Keratinocyte (primary cell): ENCODE data around the gene FGF19. TPM values are rescaled to one million over a fixed set of nuclear protein-coding genes. Genes with fewer than 3 reads are reported as not detected.

Experiments used
- DNase-seq: peaks from one replicate; pipeline ENCODE4 v3.0.0-alpha.2; 2011; ENCODE audit warnings: low read depth, missing footprints, low spot score
- FAIRE-seq: peaks from 2 replicates; lab custom pipeline; 2011; peaks lifted over from hg19 to GRCh38; lab: Jason Lieb, UNC
- H2AFZ ChIP-seq: 2 replicates; pipeline ENCODE4 v1.6.0; 2012; ENCODE audit warnings: low read length, control low read depth, inconsistent platforms; ENCODE audit not compliant: control insufficient read depth
- H3K27ac ChIP-seq: 2 replicates; pipeline ENCODE4 v1.5.1; 2011; ENCODE audit warnings: low read length; ENCODE audit not compliant: control insufficient read depth, insufficient read depth
- H3K27me3 ChIP-seq: 3 replicates; pipeline ENCODE4 v1.6.0; 2011; ENCODE audit warnings: low read length; ENCODE audit not compliant: control insufficient read depth, insufficient read depth; ENCODE audit errors: extremely low read depth
- H3K36me3 ChIP-seq, 2 experiments: 2 replicates in 1 of 2; 3 replicates in 1 of 2; pipeline ENCODE4 v1.5.1; 2011; ENCODE audit warnings: low read length in 2 of 2, mild to moderate bottlenecking in 1 of 2; ENCODE audit not compliant: control insufficient read depth in 2 of 2, insufficient read depth in 2 of 2; ENCODE audit errors: extremely low read depth in 1 of 2
- H3K4me1 ChIP-seq: 3 replicates; pipeline ENCODE4 v1.5.1; 2011; ENCODE audit warnings: low read length; ENCODE audit not compliant: control insufficient read depth, insufficient read depth; ENCODE audit errors: extremely low read depth
- H3K4me2 ChIP-seq: 3 replicates; pipeline ENCODE4 v1.6.0; 2011; ENCODE audit warnings: low read depth, low read length; ENCODE audit not compliant: control insufficient read depth, insufficient read depth; ENCODE audit errors: extremely low read depth
- H3K4me3 ChIP-seq, 3 experiments: fragments of 200-600 bp in 1 of 3; sonication (generic) in 1 of 3; 2 replicates in 2 of 3; 3 replicates in 1 of 3; pipeline ENCODE4 v1.5.1; 2011 to 2016; ENCODE audit warnings: low read length in 3 of 3, mild to moderate bottlenecking in 3 of 3, control low read depth in 2 of 3, inconsistent platforms in 1 of 3, low read depth in 1 of 3, mixed read lengths in 1 of 3, mixed run types in 1 of 3, moderate library complexity in 1 of 3; ENCODE audit not compliant: control insufficient read depth in 2 of 3, insufficient read depth in 2 of 3; ENCODE audit errors: extremely low read depth in 1 of 3
- H3K79me2 ChIP-seq: 2 replicates; pipeline ENCODE4 v1.6.0; 2012; ENCODE audit warnings: low read length; ENCODE audit not compliant: control insufficient read depth, insufficient read depth
- H3K9ac ChIP-seq: 3 replicates; pipeline ENCODE4 v1.6.0; 2011; ENCODE audit warnings: low read length; ENCODE audit not compliant: control insufficient read depth, insufficient read depth; ENCODE audit errors: extremely low read depth
- H3K9me1 ChIP-seq: 3 replicates; pipeline ENCODE4 v1.6.0; 2011; ENCODE audit warnings: low read length; ENCODE audit not compliant: control insufficient read depth, insufficient read depth; ENCODE audit errors: extremely low read depth
- H3K9me3 ChIP-seq: 2 replicates; pipeline ENCODE4 v1.5.1; 2012; ENCODE audit warnings: low read depth, low read length; ENCODE audit not compliant: control insufficient read depth
- H4K20me1 ChIP-seq: 3 replicates; pipeline ENCODE4 v1.6.0; 2011; ENCODE audit warnings: low read length; ENCODE audit not compliant: control insufficient read depth, insufficient read depth; ENCODE audit errors: extremely low read depth
- EZH2 ChIP-seq: IDR thresholded peaks from one replicate; pipeline ENCODE4 v1.6.1; 2012; ENCODE audit warnings: inconsistent platforms, mild to moderate bottlenecking, low read length, moderate library complexity
- dilution Hi-C: fragments of 300-500 bp; cut with MboI; formaldehyde crosslinking; loops from one replicate; pipeline ENCODE4 v1.7.0; 2020; ENCODE audit warnings: low sequenced_read_pairs; ENCODE audit not compliant: extremely low pct_ligation_motif_present
- polyA plus RNA-seq, 5 experiments: library from polyadenylated mRNA; depleted of rRNA in 3 of 5; stranded (reverse) in 3 of 5; stranded (forward) in 1 of 5; unstranded in 1 of 5; fragments of >200 nt; gene quantifications; 1 replicate in 1 of 5; 2 replicates in 3 of 5; 3 replicates in 1 of 5; pipeline versions ENCODE4 v1.2.1 to v1.2.3, GENCODE V29; 2011 to 2012; ENCODE audit warnings: missing spikeins in 2 of 5, low read depth in 1 of 5, low replicate concordance in 1 of 5
- TF ChIP-seq, protein P1 (sequence below), 3 experiments: IDR thresholded peaks in 1 of 3; conservative IDR thresholded peaks in 1 of 3; optimal IDR thresholded peaks in 1 of 3; 2 replicates in 2 of 3; 3 replicates in 1 of 3; pipeline versions ENCODE3 to v1.5.1; 2011; ENCODE audit warnings: low read length in 3 of 3, mild to moderate bottlenecking in 3 of 3, moderate library complexity in 2 of 3, control low read depth in 1 of 3, inconsistent platforms in 1 of 3; ENCODE audit not compliant: insufficient read depth in 2 of 3; ENCODE audit errors: extremely low read depth in 1 of 3

FGF19 gene
- polyA plus RNA-seq, 1 donor (not counting 4 experiments of a cell fraction or from before 2014, with no cell fraction given): 0.08 TPM

DNA sequence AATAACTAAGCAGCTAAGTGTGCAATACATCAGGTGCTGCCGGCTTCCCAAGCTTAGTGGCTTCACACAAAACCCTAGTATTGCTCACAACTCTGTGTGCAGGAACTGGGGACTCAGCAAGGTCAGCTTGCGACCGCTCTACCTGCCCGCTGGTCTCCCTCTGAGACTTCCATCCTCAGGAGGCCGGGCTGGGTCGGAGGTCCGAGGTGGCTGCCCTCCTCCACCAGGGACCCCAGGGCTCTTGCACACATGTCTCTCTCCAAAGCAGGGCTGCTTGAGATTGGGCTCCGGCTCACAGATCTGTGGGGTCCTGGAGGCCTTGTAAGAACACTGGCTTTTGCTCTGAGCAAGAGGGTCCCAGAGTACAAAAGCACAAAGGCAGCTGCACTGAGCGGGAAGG lies 25.4 kb upstream of the FGF19 start:
- Histone ChIP-seq H3K36me3 (no peaks in the 10 kb centered on the region), H3K9me1 (no peaks in the 10 kb centered on the region), H3K9me3 (no peaks in the 10 kb centered on the region), H3K4me2 (no peak overlapping the region), H3K27ac (no peak overlapping the region), H3K4me3 (no peak overlapping the region), H2AFZ (no peak overlapping the region), H3K9ac (no peak overlapping the region), H4K20me1 (no peaks in the 10 kb centered on the region), H3K27me3 (peaks cover 13% of the 10 kb centered on the region), H3K4me1 (no peaks in the 10 kb centered on the region), H3K79me2 (no peaks in the 10 kb centered on the region)
- DNase-seq (no peak), FAIRE-seq (no peak)
- TF ChIP-seq, protein P1, sequence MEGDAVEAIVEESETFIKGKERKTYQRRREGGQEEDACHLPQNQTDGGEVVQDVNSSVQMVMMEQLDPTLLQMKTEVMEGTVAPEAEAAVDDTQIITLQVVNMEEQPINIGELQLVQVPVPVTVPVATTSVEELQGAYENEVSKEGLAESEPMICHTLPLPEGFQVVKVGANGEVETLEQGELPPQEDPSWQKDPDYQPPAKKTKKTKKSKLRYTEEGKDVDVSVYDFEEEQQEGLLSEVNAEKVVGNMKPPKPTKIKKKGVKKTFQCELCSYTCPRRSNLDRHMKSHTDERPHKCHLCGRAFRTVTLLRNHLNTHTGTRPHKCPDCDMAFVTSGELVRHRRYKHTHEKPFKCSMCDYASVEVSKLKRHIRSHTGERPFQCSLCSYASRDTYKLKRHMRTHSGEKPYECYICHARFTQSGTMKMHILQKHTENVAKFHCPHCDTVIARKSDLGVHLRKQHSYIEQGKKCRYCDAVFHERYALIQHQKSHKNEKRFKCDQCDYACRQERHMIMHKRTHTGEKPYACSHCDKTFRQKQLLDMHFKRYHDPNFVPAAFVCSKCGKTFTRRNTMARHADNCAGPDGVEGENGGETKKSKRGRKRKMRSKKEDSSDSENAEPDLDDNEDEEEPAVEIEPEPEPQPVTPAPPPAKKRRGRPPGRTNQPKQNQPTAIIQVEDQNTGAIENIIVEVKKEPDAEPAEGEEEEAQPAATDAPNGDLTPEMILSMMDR (optimal IDR thresholded peaks at IDR 0.05 in 1 of 3, IDR thresholded peaks at IDR 0.05 in 1 of 3, conservative IDR thresholded peaks at IDR 0.05 in 1 of 3; ENCODE audit: extremely low read depth in 1 of 3, insufficient read depth in 2 of 3, low read length in 3 of 3): no peak
- TF ChIP-seq EZH2: no peak
- dilution Hi-C loops: no loop called here

DNA sequence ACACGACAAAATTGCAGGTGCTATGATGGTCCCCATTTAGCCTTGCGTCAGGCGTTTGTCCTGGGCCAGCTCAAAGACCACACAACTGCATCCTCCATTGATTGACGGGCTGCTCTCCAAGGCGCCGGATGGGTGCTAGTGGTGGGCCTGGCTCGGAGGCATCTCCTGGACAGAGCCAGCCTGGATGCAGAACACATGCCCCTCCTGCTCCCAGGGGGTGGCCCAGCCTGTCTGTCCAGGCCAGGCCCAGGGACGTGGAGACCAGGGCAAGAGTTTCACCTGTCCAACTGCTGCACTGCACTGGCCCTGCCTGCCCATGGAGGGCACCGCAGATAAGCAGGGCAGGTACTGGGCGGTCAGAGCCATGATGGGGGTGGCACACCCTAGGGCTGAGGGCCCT lies 23.4 kb upstream of the FGF19 start:
- TF ChIP-seq EZH2: no peak
- TF ChIP-seq, protein P1 (optimal IDR thresholded peaks at IDR 0.05 in 1 of 3, IDR thresholded peaks at IDR 0.05 in 1 of 3, conservative IDR thresholded peaks at IDR 0.05 in 1 of 3; ENCODE audit: extremely low read depth in 1 of 3, insufficient read depth in 2 of 3, low read length in 3 of 3): no peak
- Histone ChIP-seq H3K4me1 (no peaks in the 10 kb centered on the region), H3K27me3 (peaks cover 12% of the 10 kb centered on the region), H3K9ac (no peak overlapping the region), H3K36me3 (no peaks in the 10 kb centered on the region), H3K4me3 (no peak overlapping the region), H3K27ac (no peak overlapping the region), H4K20me1 (no peaks in the 10 kb centered on the region), H3K9me1 (no peaks in the 10 kb centered on the region), H2AFZ (no peak overlapping the region), H3K9me3 (no peaks in the 10 kb centered on the region), H3K4me2 (no peak overlapping the region), H3K79me2 (no peaks in the 10 kb centered on the region)
- no peak for DNase-seq
- dilution Hi-C loops: no loop called here
- no peak for FAIRE-seq
